ENCODE results near the gene SNORC. TPM values are rescaled to one million over a fixed set of nuclear protein-coding genes. Genes with fewer than 3 reads are reported as not detected.

Gene SNORC
- total and polyA plus RNA-seq, 2 experiments from 2014 or later: 0.39 TPM; not detected in 1

GRCh38 chr2:232860593-232861241, 9.3 kb upstream of the SNORC start:
- Histone ChIP-seq H4K20me1 (ENCODE audit: insufficient read depth) (no peaks in the 10 kb centered on the region), H3K9me3 (ENCODE audit: low read depth) (no peaks in the 10 kb centered on the region), H3K27me3 (replicated peaks; ENCODE audit: insufficient read depth) (no peaks in the 10 kb centered on the region), H3K4me2 (ENCODE audit: unreplicated experiment) (no peak overlapping the region), H3K4me3 (no peak overlapping the region), H3K27ac (no peak overlapping the region), H3K4me1 (ENCODE audit: insufficient read depth) (no peaks in the 10 kb centered on the region), H3F3A (ENCODE audit: insufficient read depth) (no peaks in the 10 kb centered on the region), H3K36me3 (ENCODE audit: low read depth) (peaks cover 40% of the 10 kb centered on the region), H2AFZ (no peak overlapping the region), H3K79me2 (ENCODE audit: insufficient read depth) (no peaks in the 10 kb centered on the region), H3K9ac (no peak overlapping the region), H3K9me2 (ENCODE audit: insufficient read depth) (no peaks in the 10 kb centered on the region)
- no peak for DNase-seq
- no peak for TF ChIP-seq EZH2phosphoT487 (IDR thresholded peaks at IDR 0.05; ENCODE audit: insufficient read depth, low read depth)
- TF ChIP-seq EZH2 (IDR thresholded peaks at IDR 0.05; ENCODE audit: insufficient read depth, poor library complexity, severe bottlenecking): no peak
- WGBS, 2 experiments (ENCODE audit: low coverage in 1 of 2, low lambda C conversion rate in 2 of 2, missing lambda C conversion rate in 2 of 2): 93% methylated on average over 9 of the region's 9 CpGs
- in situ Hi-C loops (cut with MboI): no loop called here

GRCh38 chr2:232861353-232861752, 8.7 kb upstream of the SNORC start:
- H3K9me3 ChIP-seq (ENCODE audit: low read depth): no peaks in the 10 kb centered on the region
- H3K27me3 ChIP-seq (replicated peaks; ENCODE audit: insufficient read depth): no peaks in the 10 kb centered on the region
- TF ChIP-seq EZH2phosphoT487 (IDR thresholded peaks at IDR 0.05; ENCODE audit: insufficient read depth, low read depth) (no peak), EZH2 (IDR thresholded peaks at IDR 0.05; ENCODE audit: insufficient read depth, poor library complexity, severe bottlenecking) (no peak)
- peaks cover 34% of the 10 kb centered on the region for H3K36me3 ChIP-seq (ENCODE audit: low read depth)
- H3K4me1 ChIP-seq (ENCODE audit: insufficient read depth): no peaks in the 10 kb centered on the region
- no peaks in the 10 kb centered on the region for H3K9me2 ChIP-seq (ENCODE audit: insufficient read depth)
- 98 to 99% methylated on average over 5 of the region's 5 CpGs for WGBS, 2 experiments (ENCODE audit: low coverage in 1 of 2, low lambda C conversion rate in 2 of 2, missing lambda C conversion rate in 2 of 2)
- H3K79me2 ChIP-seq (ENCODE audit: insufficient read depth): no peaks in the 10 kb centered on the region
- H3F3A ChIP-seq (ENCODE audit: insufficient read depth): no peaks in the 10 kb centered on the region
- H3K27ac ChIP-seq: no peak overlapping the region
- H3K4me3 ChIP-seq: no peak overlapping the region
- H2AFZ ChIP-seq: no peak overlapping the region
- in situ Hi-C loops (cut with MboI): no loop called here
- H3K9ac ChIP-seq: no peak overlapping the region
- no peak overlapping the region for H3K4me2 ChIP-seq (ENCODE audit: unreplicated experiment)
- H4K20me1 ChIP-seq (ENCODE audit: insufficient read depth): no peaks in the 10 kb centered on the region
- DNase-seq: no peak

- DNase-seq: no peak
- H3K36me3 ChIP-seq (ENCODE audit: low read depth): peaks cover 9% of the 10 kb centered on the region; the same call in 1 of the 2 replicates
- no peak overlapping the region for H3K4me3 ChIP-seq
- H3K9ac ChIP-seq: no peak overlapping the region
- no peaks in the 10 kb centered on the region for H3F3A ChIP-seq (ENCODE audit: insufficient read depth)
- H2AFZ ChIP-seq: no peak overlapping the region
- no peak overlapping the region for H3K27ac ChIP-seq
- H3K27me3 ChIP-seq (replicated peaks; ENCODE audit: insufficient read depth): no peaks in the 10 kb centered on the region
- no peak for TF ChIP-seq EZH2 (IDR thresholded peaks at IDR 0.05; ENCODE audit: insufficient read depth, poor library complexity, severe bottlenecking)
- TF ChIP-seq EZH2phosphoT487 (IDR thresholded peaks at IDR 0.05; ENCODE audit: insufficient read depth, low read depth): no peak
- H3K79me2 ChIP-seq (ENCODE audit: insufficient read depth): no peaks in the 10 kb centered on the region
- WGBS, 2 experiments (ENCODE audit: low coverage in 1 of 2, low lambda C conversion rate in 2 of 2, missing lambda C conversion rate in 2 of 2): 97% methylated on average over 2 of the region's 2 CpGs
- no peaks in the 10 kb centered on the region for H3K9me2 ChIP-seq (ENCODE audit: insufficient read depth)
- in situ Hi-C loops (cut with MboI): no loop called here
- H3K4me1 ChIP-seq (ENCODE audit: insufficient read depth): no peaks in the 10 kb centered on the region
- H3K4me2 ChIP-seq (ENCODE audit: unreplicated experiment): no peak overlapping the region
- no peaks in the 10 kb centered on the region for H3K9me3 ChIP-seq (ENCODE audit: low read depth)
- no peaks in the 10 kb centered on the region for H4K20me1 ChIP-seq (ENCODE audit: insufficient read depth)
Measured at GRCh38 chr2:232863996-232864395, 6.1 kb upstream of the SNORC start.

GRCh38 chr2:232865165-232865564, 4.9 kb upstream of the SNORC start:
- Histone ChIP-seq H3K27ac (no peak overlapping the region), H3K9me2 (ENCODE audit: insufficient read depth) (no peaks in the 10 kb centered on the region), H3K79me2 (ENCODE audit: insufficient read depth) (no peaks in the 10 kb centered on the region), H2AFZ (no peak overlapping the region), H3F3A (ENCODE audit: insufficient read depth) (no peaks in the 10 kb centered on the region), H3K36me3 (ENCODE audit: low read depth) (peaks cover 4% of the 10 kb centered on the region; the same call in 1 of the 2 replicates), H3K4me3 (no peak overlapping the region), H3K9me3 (ENCODE audit: low read depth) (no peaks in the 10 kb centered on the region), H3K9ac (no peak overlapping the region), H4K20me1 (ENCODE audit: insufficient read depth) (no peaks in the 10 kb centered on the region), H3K4me2 (ENCODE audit: unreplicated experiment) (no peak overlapping the region), H3K4me1 (ENCODE audit: insufficient read depth) (no peaks in the 10 kb centered on the region), H3K27me3 (replicated peaks; ENCODE audit: insufficient read depth) (no peaks in the 10 kb centered on the region)
- no peak for DNase-seq
- WGBS, 2 experiments (ENCODE audit: low coverage in 1 of 2, low lambda C conversion rate in 2 of 2, missing lambda C conversion rate in 2 of 2): 80 to 88% methylated on average over 1 of the region's 1 CpG
- in situ Hi-C loops (cut with MboI): no loop called here
- no peak for TF ChIP-seq EZH2phosphoT487 (IDR thresholded peaks at IDR 0.05; ENCODE audit: insufficient read depth, low read depth)
- no peak for TF ChIP-seq EZH2 (IDR thresholded peaks at IDR 0.05; ENCODE audit: insufficient read depth, poor library complexity, severe bottlenecking)

All from GM23248 (cell line).